DND-41 (cell line): ENCODE results near the gene ARPP21.

ENCODE experiments used
- CTCF ChIP-seq: IDR thresholded peaks from 2 replicates; pipeline ENCODE4 v1.5.1; 2012; ENCODE audit warnings: borderline replicate concordance, low read length, moderate library complexity, mild to moderate bottlenecking; ENCODE audit not compliant: poor library complexity, severe bottlenecking; ENCODE audit errors: extremely low read depth
- EZH2 ChIP-seq: IDR thresholded peaks from 3 replicates; pipeline ENCODE4 v1.6.1; 2012; ENCODE audit warnings: borderline replicate concordance, low read depth, mild to moderate bottlenecking, moderate library complexity, low read length, inconsistent platforms; ENCODE audit not compliant: severe bottlenecking

GRCh38 chr3:35745802-35746484, 106.6 kb downstream of the ARPP21 start:
- TF ChIP-seq CTCF (no peak), EZH2 (no peak)
